ENCODE results near the gene DRD2. TPM values are rescaled to one million over a fixed set of nuclear protein-coding genes. Genes with fewer than 3 reads are reported as not detected.

The DRD2 gene
- total RNA-seq, 1 donor from 2014 or later = not detected

- no peaks in the 10 kb centered on the region for H3K36me3 Mint-ChIP-seq (ENCODE audit: low read depth)
- H3K4me3 Mint-ChIP-seq (ENCODE audit: unreplicated experiment) = no peak overlapping the region
- no peak for DNase-seq (ENCODE audit: low spot score)
- H3K27me3 Mint-ChIP-seq (ENCODE audit: low read depth) = peaks cover 29% of the 10 kb centered on the region
- H3K27ac Mint-ChIP-seq (ENCODE audit: unreplicated experiment) = no peak overlapping the region
- H3K9me3 Mint-ChIP-seq (ENCODE audit: low read depth) = no peaks in the 10 kb centered on the region
- TF ChIP-seq CTCF (IDR thresholded peaks at IDR 0.05) = no peak
- no peaks in the 10 kb centered on the region for H3K4me1 Mint-ChIP-seq (ENCODE audit: low read depth)
Measured at GRCh38 chr11:113420808-113421207, 54.4 kb downstream of the DRD2 start.

- no peak for TF ChIP-seq CTCF (IDR thresholded peaks at IDR 0.05)
- peaks cover 29% of the 10 kb centered on the region for H3K27me3 Mint-ChIP-seq (ENCODE audit: low read depth)
- no peaks in the 10 kb centered on the region for H3K36me3 Mint-ChIP-seq (ENCODE audit: low read depth)
- no peak overlapping the region for H3K27ac Mint-ChIP-seq (ENCODE audit: unreplicated experiment)
- no peaks in the 10 kb centered on the region for H3K4me1 Mint-ChIP-seq (ENCODE audit: low read depth)
- H3K4me3 Mint-ChIP-seq (ENCODE audit: unreplicated experiment) = no peak overlapping the region
- DNase-seq (ENCODE audit: low spot score) = no peak
- H3K9me3 Mint-ChIP-seq (ENCODE audit: low read depth) = no peaks in the 10 kb centered on the region
Measured at GRCh38 chr11:113419454-113420003, 55.7 kb downstream of the DRD2 start.

- DNase-seq (ENCODE audit: low spot score) = no peak
- no peak overlapping the region for H3K27ac Mint-ChIP-seq (ENCODE audit: unreplicated experiment)
- H3K4me1 Mint-ChIP-seq (ENCODE audit: low read depth) = no peaks in the 10 kb centered on the region
- no peak overlapping the region for H3K4me3 Mint-ChIP-seq (ENCODE audit: unreplicated experiment)
- H3K9me3 Mint-ChIP-seq (ENCODE audit: low read depth) = no peaks in the 10 kb centered on the region
- no peaks in the 10 kb centered on the region for H3K36me3 Mint-ChIP-seq (ENCODE audit: low read depth)
- peaks cover 24% of the 10 kb centered on the region for H3K27me3 Mint-ChIP-seq (ENCODE audit: low read depth)
- TF ChIP-seq CTCF (IDR thresholded peaks at IDR 0.05) = no peak
Measured at GRCh38 chr11:113417428-113417827, 57.8 kb downstream of the DRD2 start.

GRCh38 chr11:113415343-113415742, 59.9 kb downstream of the DRD2 start:
- Mint-ChIP-seq H3K4me1 (ENCODE audit: low read depth) (no peaks in the 10 kb centered on the region), H3K27me3 (ENCODE audit: low read depth) (peaks cover 11% of the 10 kb centered on the region), H3K36me3 (ENCODE audit: low read depth) (no peaks in the 10 kb centered on the region), H3K27ac (ENCODE audit: unreplicated experiment) (no peak overlapping the region), H3K4me3 (ENCODE audit: unreplicated experiment) (no peak overlapping the region), H3K9me3 (ENCODE audit: low read depth) (no peaks in the 10 kb centered on the region)
- TF ChIP-seq CTCF (IDR thresholded peaks at IDR 0.05) = no peak
- DNase-seq (ENCODE audit: low spot score) = no peak

- DNase-seq (ENCODE audit: low spot score) = no peak
- Mint-ChIP-seq H3K36me3 (ENCODE audit: low read depth) (no peaks in the 10 kb centered on the region), H3K27ac (ENCODE audit: unreplicated experiment) (no peak overlapping the region), H3K27me3 (ENCODE audit: low read depth) (peaks cover 5% of the 10 kb centered on the region), H3K4me1 (ENCODE audit: low read depth) (no peaks in the 10 kb centered on the region), H3K4me3 (ENCODE audit: unreplicated experiment) (no peak overlapping the region), H3K9me3 (ENCODE audit: low read depth) (no peaks in the 10 kb centered on the region)
- no peak for TF ChIP-seq CTCF (IDR thresholded peaks at IDR 0.05)
Measured at GRCh38 chr11:113412675-113413074, 62.5 kb downstream of the DRD2 start.
